CD4-positive, alpha-beta T cell treated with Interleukin-15 for 4 hours (primary cell): Measurements from ENCODE around the gene RTP3.
A peak's percentile ranks its signal among the peaks of the same experiment; 100 is the strongest.
"Not testable (repeated sequence)": the region's sequence is repeated elsewhere in the genome, so short reads cannot be mapped to it uniquely, and the experiment has no call there.

Experiments used
- DNase-seq: peaks from one replicate; pipeline ENCODE4 v3.0.0-alpha.2; 2020; ENCODE audit warnings: low spot score

The RTP3 gene

GRCh38 chr3:46519952-46520351 lies 22.2 kb downstream of the RTP3 start:
- DNase-seq, result no peak

- DNase-seq, result no peak
Measured at GRCh38 chr3:46520531-46520930, 22.8 kb downstream of the RTP3 start.

DNA sequence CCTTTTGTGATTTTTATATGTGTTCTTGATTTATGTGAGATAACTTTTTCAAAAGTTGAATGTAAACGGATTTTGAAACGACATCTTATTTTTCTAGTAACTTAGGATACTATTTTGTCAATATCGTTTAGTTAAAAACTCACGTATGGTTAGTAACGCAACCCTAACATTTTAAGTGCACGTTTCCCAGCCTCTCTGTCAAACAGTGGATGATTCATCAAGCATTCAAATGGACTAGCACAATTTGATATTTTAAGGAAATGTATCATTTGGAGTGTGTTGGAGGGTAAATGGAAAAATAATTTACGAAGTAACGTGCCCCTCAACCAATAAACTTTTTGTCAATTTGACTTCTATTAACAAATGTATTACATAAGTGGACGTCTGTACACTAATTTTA lies 23.3 kb downstream of the RTP3 start:
- DNase-seq, result no peak

GRCh38 chr3:46522201-46522600 lies 24.4 kb downstream of the RTP3 start:
- not testable (repeated sequence) for DNase-seq

GRCh38 chr3:46523556-46523955 lies 25.8 kb downstream of the RTP3 start:
- DNase-seq, result no peak

DNA sequence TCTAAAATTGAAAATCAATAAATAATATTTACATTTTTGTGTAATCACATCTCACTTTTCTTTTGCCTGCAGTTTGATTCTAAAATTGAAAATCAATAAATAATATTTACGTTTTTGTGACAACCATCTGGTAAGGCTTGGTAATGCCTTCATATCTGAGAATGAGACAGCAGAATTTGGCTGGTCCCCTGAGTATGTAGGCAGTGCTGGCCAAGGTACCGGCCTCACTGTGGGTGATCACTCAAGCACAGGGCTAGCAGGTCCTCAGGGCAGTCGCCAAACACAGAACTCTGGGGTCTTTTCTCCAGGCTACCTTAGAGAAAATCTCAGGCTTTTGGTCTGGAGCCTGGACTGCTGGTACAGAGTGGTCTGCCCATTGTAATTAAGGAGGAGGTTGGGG lies 26.2 kb downstream of the RTP3 start:
- no peak for DNase-seq

GRCh38 chr3:46524832-46525231 lies 27.1 kb downstream of the RTP3 start:
- no peak for DNase-seq

DNA sequence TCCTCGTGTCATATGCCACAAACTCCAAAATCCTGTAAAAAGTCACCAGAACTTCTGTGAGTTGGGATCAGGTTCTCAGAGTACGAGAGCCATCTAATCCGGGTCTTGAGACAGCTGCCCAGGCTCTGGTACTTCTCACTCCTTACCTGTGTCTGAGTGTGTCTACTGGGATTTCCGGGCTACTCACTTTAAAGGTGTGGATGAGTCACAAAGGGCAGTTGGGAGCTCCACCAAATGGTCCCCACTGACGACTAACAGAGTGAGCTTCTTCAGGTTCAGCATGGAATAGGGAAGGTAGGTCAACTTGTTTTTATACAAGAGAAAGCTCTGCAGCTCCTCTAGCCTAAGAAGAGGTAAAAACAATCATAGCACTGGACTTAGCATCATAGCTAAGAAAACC lies 29.5 kb downstream of the RTP3 start:
- no peak for DNase-seq

- no peak for DNase-seq
Measured at GRCh38 chr3:46533091-46533490, 35.3 kb downstream of the RTP3 start.

GRCh38 chr3:46535746-46536145 lies 38.0 kb downstream of the RTP3 start:
- no peak for DNase-seq

DNA sequence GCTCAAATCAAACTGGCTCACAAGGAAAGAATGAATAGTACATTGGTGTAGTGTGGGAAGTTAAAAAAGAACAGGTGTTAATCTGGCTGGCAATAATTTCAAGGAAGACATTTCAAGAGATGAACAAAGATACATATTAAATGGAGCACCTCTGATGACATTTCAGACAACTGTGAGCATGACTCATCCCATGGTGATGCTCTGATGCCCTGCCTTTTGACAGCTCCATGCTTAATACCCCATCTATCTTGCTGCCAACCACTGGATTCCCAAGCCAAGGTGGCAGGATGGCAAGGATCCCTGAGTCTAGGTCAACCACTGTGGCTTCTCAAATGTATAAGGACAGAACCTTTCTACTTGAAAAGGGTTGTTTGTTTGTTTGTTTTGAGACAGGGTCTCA lies 39.0 kb downstream of the RTP3 start:
- DNase-seq, result peak; percentile 19

GRCh38 chr3:46537316-46537715 lies 39.5 kb downstream of the RTP3 start:
- no peak for DNase-seq

DNA sequence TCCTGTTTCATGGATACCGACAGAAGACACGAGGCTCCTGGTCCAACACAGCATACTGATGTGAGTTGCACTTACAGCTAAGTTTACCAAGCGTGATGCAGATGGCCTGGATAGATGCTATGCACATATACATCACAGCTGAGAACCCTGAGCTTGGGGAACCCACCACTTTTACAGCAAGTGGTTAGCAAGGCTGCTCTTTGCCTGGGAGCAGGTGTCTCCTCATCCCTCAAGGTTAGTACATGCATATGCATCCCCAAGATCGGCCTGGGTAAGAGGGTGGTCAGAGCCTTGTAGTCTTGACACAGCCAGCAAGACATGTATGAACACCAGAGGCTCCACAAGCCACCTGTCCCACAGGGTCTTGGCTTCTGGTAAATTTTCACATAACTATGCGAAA lies 40.0 kb downstream of the RTP3 start:
- no peak for DNase-seq

GRCh38 chr3:46538425-46538802 lies 40.6 kb downstream of the RTP3 start:
- not testable (repeated sequence) for DNase-seq

- DNase-seq, result peak; percentile 92
Measured at GRCh38 chr3:46538803-46539442, 41.1 kb downstream of the RTP3 start.

GRCh38 chr3:46539443-46540005 lies 41.7 kb downstream of the RTP3 start:
- no peak for DNase-seq

DNA sequence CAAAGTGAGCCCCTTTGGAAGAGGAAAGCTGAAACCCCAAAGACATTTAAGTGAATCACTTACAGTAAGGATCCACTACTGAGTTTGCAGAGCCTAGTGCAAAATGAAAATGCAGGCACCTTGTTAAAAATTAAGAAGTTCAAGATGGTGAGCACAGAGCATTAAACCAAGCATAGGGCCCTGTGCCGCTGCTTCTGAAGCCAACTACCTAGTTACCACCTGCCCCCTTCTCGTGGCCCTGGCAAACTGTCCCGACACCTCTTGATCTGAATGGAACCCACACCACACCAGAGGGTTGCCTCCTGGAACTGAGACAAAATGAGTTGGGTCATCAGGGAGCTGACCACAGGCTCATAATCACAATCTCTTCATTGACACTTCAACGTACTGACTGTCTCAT lies 42.8 kb downstream of the RTP3 start:
- no peak for DNase-seq

DNA sequence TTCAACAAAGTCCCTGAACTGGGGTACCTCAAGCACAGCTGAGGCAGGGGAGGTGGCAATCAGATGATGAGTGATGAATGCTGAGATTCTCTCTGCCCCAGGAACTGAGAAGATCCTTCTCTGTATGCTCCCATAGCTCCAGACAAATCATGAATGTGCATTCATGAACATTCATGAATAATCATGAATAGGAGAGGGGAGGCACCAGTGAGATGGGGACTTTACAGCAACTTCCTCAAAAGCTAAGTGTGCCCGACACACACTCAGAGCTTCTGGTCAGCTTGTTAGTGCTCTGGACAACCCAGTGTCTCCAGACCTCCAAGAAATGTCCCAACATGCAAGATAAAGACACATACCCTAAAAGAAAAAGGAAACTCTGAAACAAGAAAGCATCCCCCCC lies 44.1 kb downstream of the RTP3 start:
- DNase-seq, result no peak

DNA sequence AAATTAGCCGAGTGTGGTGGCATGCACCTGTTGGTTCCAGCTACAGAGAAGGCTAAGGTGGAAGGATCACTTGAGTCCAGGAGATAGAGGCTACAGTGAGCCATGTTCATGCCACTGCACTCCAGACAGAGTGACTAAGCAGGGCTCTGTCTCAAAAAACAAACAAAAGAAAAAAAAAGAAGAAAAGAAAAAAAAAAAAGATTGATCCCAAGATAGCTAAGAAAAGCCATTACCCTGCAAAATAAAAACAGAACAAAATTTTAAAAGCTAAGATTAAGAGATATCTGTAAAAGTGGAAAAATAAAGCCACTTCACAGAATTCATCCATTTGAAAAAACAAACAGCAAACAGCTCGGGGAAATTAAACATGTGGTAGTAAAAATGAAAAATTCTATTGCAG lies 44.6 kb downstream of the RTP3 start:
- no peak for DNase-seq

- DNase-seq, result no peak
Measured at GRCh38 chr3:46542801-46543201, 45.0 kb downstream of the RTP3 start.

GRCh38 chr3:46544771-46545503 lies 47.2 kb downstream of the RTP3 start:
- no peak for DNase-seq

- DNase-seq, result no peak
Measured at GRCh38 chr3:46545818-46546630, 48.2 kb downstream of the RTP3 start.
